SJCRH30 (cell line): ENCODE data around the gene SULT4A1. TPM values are rescaled to one million over a fixed set of nuclear protein-coding genes. Genes with fewer than 3 reads are reported as not detected.
A peak's percentile ranks its signal among the peaks of the same experiment; 100 is the strongest.
"Not testable (repeated sequence)": the region's sequence is repeated elsewhere in the genome, so short reads cannot be mapped to it uniquely, and the experiment has no call there.

Source experiments
- DNase-seq, 2 experiments: peaks; one replicate each; pipeline ENCODE4 v3.0.0-alpha.2; 2015 to 2020
- H3K27ac ChIP-seq: fragments of 250-450 bp; sonication (Bioruptor Pico); 2 replicates; pipeline ENCODE4 v1.5.1; 2020; ENCODE audit warnings: mild to moderate bottlenecking, moderate library complexity
- H3K27me3 ChIP-seq: fragments of 250-450 bp; sonication (Bioruptor Pico); 2 replicates; pipeline ENCODE4 v1.5.1; 2020; ENCODE audit warnings: mild to moderate bottlenecking, moderate library complexity
- H3K36me3 ChIP-seq: fragments of 250-450 bp; sonication (Bioruptor Pico); 2 replicates; pipeline ENCODE4 v1.5.1; 2020; ENCODE audit warnings: mild to moderate bottlenecking, moderate library complexity
- H3K4me1 ChIP-seq: fragments of 250-450 bp; sonication (Bioruptor Pico); 2 replicates; pipeline ENCODE4 v1.5.1; 2020; ENCODE audit warnings: mild to moderate bottlenecking, moderate library complexity
- H3K4me3 ChIP-seq: fragments of 250-450 bp; sonication (Bioruptor Pico); 2 replicates; pipeline ENCODE4 v1.5.1; 2020; ENCODE audit warnings: mild to moderate bottlenecking, moderate library complexity
- H3K9me3 ChIP-seq: fragments of 250-450 bp; sonication (Bioruptor Pico); replicated peaks from 2 replicates; pipeline ENCODE4 v1.5.1; 2020; ENCODE audit warnings: mild to moderate bottlenecking, moderate library complexity
- total RNA-seq: library from RNA; depleted of rRNA; stranded (reverse); fragments of >200 nt; shearing (Covaris generic); gene quantifications from 2 replicates; pipeline ENCODE4 v1.2.3, GENCODE V29; 2014

SULT4A1 gene
- total RNA-seq, 1 experiment from 2014 or later: not detected

- Histone ChIP-seq H3K36me3 (no peaks in the 10 kb centered on the region), H3K4me3 (no peak overlapping the region), H3K27me3 (0 out of 2 replicates have a peak, but pooled peaks cover 3% of the 10 kb centered on the region), H3K9me3 (no peaks in the 10 kb centered on the region), H3K27ac (no peak overlapping the region), H3K4me1 (no peaks in the 10 kb centered on the region)
- no peak for DNase-seq
Measured at GRCh38 chr22:43881091-43882061, 19.1 kb upstream of the SULT4A1 start.

GRCh38 chr22:43880541-43880991, 18.3 kb upstream of the SULT4A1 start:
- no peaks in the 10 kb centered on the region for H3K9me3 ChIP-seq
- no peaks in the 10 kb centered on the region for H3K4me1 ChIP-seq

GRCh38 chr22:43879901-43880540, 17.7 kb upstream of the SULT4A1 start:
- H3K9me3 ChIP-seq: no peaks in the 10 kb centered on the region
- no peaks in the 10 kb centered on the region for H3K36me3 ChIP-seq
- no peak for DNase-seq
- no peaks in the 10 kb centered on the region for H3K4me1 ChIP-seq
- no peak overlapping the region for H3K27ac ChIP-seq
- H3K4me3 ChIP-seq: no peak overlapping the region
- H3K27me3 ChIP-seq: 0 out of 2 replicates have a peak, but pooled peaks cover 3% of the 10 kb centered on the region

More at GRCh38 chr22:43880541-43880991, 18.3 kb upstream of the SULT4A1 start:
- Histone ChIP-seq H3K4me3 (no peak overlapping the region), H3K27ac (no peak overlapping the region), H3K36me3 (no peaks in the 10 kb centered on the region), H3K27me3 (0 out of 2 replicates have a peak, but pooled peaks cover 3% of the 10 kb centered on the region)
- DNase-seq: no peak

GRCh38 chr22:43878831-43879550, 16.7 kb upstream of the SULT4A1 start:
- no peak for DNase-seq
- H3K4me3 ChIP-seq: no peak overlapping the region
- H3K4me1 ChIP-seq: no peaks in the 10 kb centered on the region
- H3K9me3 ChIP-seq: no peaks in the 10 kb centered on the region
- H3K27me3 ChIP-seq: 0 out of 2 replicates have a peak, but pooled peaks cover 3% of the 10 kb centered on the region
- H3K27ac ChIP-seq: no peak overlapping the region
- H3K36me3 ChIP-seq: no peaks in the 10 kb centered on the region

- no peaks in the 10 kb centered on the region for H3K36me3 ChIP-seq
- 0 out of 2 replicates have a peak, but pooled peaks cover 3% of the 10 kb centered on the region for H3K27me3 ChIP-seq
- H3K9me3 ChIP-seq: no peaks in the 10 kb centered on the region
- no peak for DNase-seq
- H3K4me3 ChIP-seq: no peak overlapping the region
- no peaks in the 10 kb centered on the region for H3K4me1 ChIP-seq
- no peak overlapping the region for H3K27ac ChIP-seq
Measured at GRCh38 chr22:43878079-43878795, 15.9 kb upstream of the SULT4A1 start.

GRCh38 chr22:43876866-43877509, 14.7 kb upstream of the SULT4A1 start:
- Histone ChIP-seq H3K4me3 (no peak overlapping the region), H3K4me1 (no peaks in the 10 kb centered on the region), H3K27me3 (no peaks in the 10 kb centered on the region), H3K36me3 (no peaks in the 10 kb centered on the region), H3K27ac (no peak overlapping the region), H3K9me3 (no peaks in the 10 kb centered on the region)
- no peak for DNase-seq

GRCh38 chr22:43869799-43870198, 7.5 kb upstream of the SULT4A1 start:
- Histone ChIP-seq H3K27ac (no peak overlapping the region), H3K9me3 (no peaks in the 10 kb centered on the region), H3K4me1 (no peaks in the 10 kb centered on the region), H3K27me3 (no peaks in the 10 kb centered on the region), H3K4me3 (no peak overlapping the region), H3K36me3 (no peaks in the 10 kb centered on the region)
- DNase-seq: no peak

GRCh38 chr22:43869001-43869400, 6.7 kb upstream of the SULT4A1 start:
- not testable (repeated sequence) for H3K4me1 ChIP-seq, H3K9me3 ChIP-seq, DNase-seq

GRCh38 chr22:43867839-43868635, 5.7 kb upstream of the SULT4A1 start:
- H3K27me3 ChIP-seq: no peaks in the 10 kb centered on the region
- no peak overlapping the region for H3K27ac ChIP-seq
- no peak overlapping the region for H3K4me3 ChIP-seq
- no peaks in the 10 kb centered on the region for H3K4me1 ChIP-seq
- H3K9me3 ChIP-seq: no peaks in the 10 kb centered on the region
- no peaks in the 10 kb centered on the region for H3K36me3 ChIP-seq
- peak; percentile 52 to 75 for DNase-seq

More at GRCh38 chr22:43869001-43869400, 6.7 kb upstream of the SULT4A1 start:
- not testable (repeated sequence) for H3K36me3 ChIP-seq, H3K27me3 ChIP-seq, H3K27ac ChIP-seq, H3K4me3 ChIP-seq

- DNase-seq: no peak
- Histone ChIP-seq H3K27me3 (no peaks in the 10 kb centered on the region), H3K4me1 (no peaks in the 10 kb centered on the region), H3K4me3 (no peak overlapping the region), H3K9me3 (no peaks in the 10 kb centered on the region), H3K36me3 (no peaks in the 10 kb centered on the region), H3K27ac (no peak overlapping the region)
Measured at GRCh38 chr22:43862882-43863202, 529 bp upstream of the SULT4A1 start.

- Histone ChIP-seq H3K27me3 (no peaks in the 10 kb centered on the region), H3K36me3 (no peaks in the 10 kb centered on the region), H3K27ac (no peak overlapping the region), H3K4me1 (no peaks in the 10 kb centered on the region), H3K9me3 (no peaks in the 10 kb centered on the region), H3K4me3 (no peak overlapping the region)
- DNase-seq: no peak
Measured at GRCh38 chr22:43861529-43861928, 784 bp downstream of the SULT4A1 start.

GRCh38 chr22:43860831-43861230, 1.5 kb downstream of the SULT4A1 start:
- Histone ChIP-seq H3K4me1 (no peaks in the 10 kb centered on the region), H3K9me3 (no peaks in the 10 kb centered on the region), H3K27ac (no peak overlapping the region), H3K27me3 (no peaks in the 10 kb centered on the region), H3K4me3 (no peak overlapping the region), H3K36me3 (no peaks in the 10 kb centered on the region)
- no peak for DNase-seq

GRCh38 chr22:43860126-43860525, 2.2 kb downstream of the SULT4A1 start:
- DNase-seq: no peak
- H3K4me3 ChIP-seq: no peak overlapping the region
- no peaks in the 10 kb centered on the region for H3K36me3 ChIP-seq
- H3K27me3 ChIP-seq: no peaks in the 10 kb centered on the region
- no peak overlapping the region for H3K27ac ChIP-seq
- no peaks in the 10 kb centered on the region for H3K9me3 ChIP-seq
- no peaks in the 10 kb centered on the region for H3K4me1 ChIP-seq
